GM12878 (cell line): ENCODE results near the gene CREB5. TPM values are rescaled to one million over a fixed set of nuclear protein-coding genes. Genes with fewer than 3 reads are reported as not detected.

Source experiments
- ATAC-seq: fragments of 200-7000 bp; cut with Tn5 transposase; 3 replicates; pipeline ENCODE4 v1.9.1; 2020; ENCODE audit warnings: mild to moderate bottlenecking, moderate library complexity
- BruUV-seq: library from RNA; stranded (reverse); fragments of 400-500 nt; replicated peaks from 2 replicates; lab custom pipeline; 2021; lab: Mats Ljungman, UMichigan
- CTCF ChIA-PET: fragments of 300-600 bp; sonication (Branson Sonifier 250); formaldehyde crosslinking; extraction: SDS; loops from one replicate; lab custom pipeline; 2021; ENCODE audit warnings: inconsistent platforms; lab: Yijun Ruan, JAX
- POLR2A ChIA-PET: fragments of 350-600 bp; formaldehyde crosslinking; extraction: SDS; loops from one replicate; lab custom pipeline; 2021; ENCODE audit warnings: inconsistent platforms; lab: Charles Lee
- RAD21 ChIA-PET: fragments of 300-600 bp; sonication (Branson Sonifier 250); formaldehyde crosslinking; loops from one replicate; lab custom pipeline; 2023; ENCODE audit warnings: antibody characterized with exemption; ENCODE audit not compliant: unreplicated experiment; lab: Charles Lee
- SMC1A ChIA-PET: fragments of 300-600 bp; sonication (Branson Sonifier 250); formaldehyde crosslinking; loops from one replicate; lab custom pipeline; 2023; ENCODE audit not compliant: unreplicated experiment, uncharacterized antibody; lab: Charles Lee
- DNase-seq: peaks from one replicate; pipeline ENCODE4 v3.0.0-alpha.2; 2011; ENCODE audit warnings: low read depth, low spot score
- FAIRE-seq: peaks from 3 replicates; lab custom pipeline; 2011; peaks lifted over from hg19 to GRCh38; lab: Jason Lieb, UNC
- H2AFZ ChIP-seq: 2 replicates; pipeline ENCODE4 v1.6.0; 2011; ENCODE audit warnings: low read depth, low read length, control low read depth; ENCODE audit not compliant: control insufficient read depth
- H3K27ac ChIP-seq: 2 replicates; pipeline ENCODE4 v1.5.1; 2011; ENCODE audit warnings: control low read depth; ENCODE audit not compliant: control insufficient read depth, insufficient read depth
- H3K27me3 ChIP-seq, 2 experiments: replicated peaks in 1 of 2; 2 replicates each; pipeline versions ENCODE4 v1.6.0 to v1.6.1; 2011; ENCODE audit warnings: low read length in 1 of 2; ENCODE audit not compliant: control insufficient read depth in 2 of 2, insufficient read depth in 2 of 2
- H3K36me3 ChIP-seq, 2 experiments: 2 replicates each; pipeline ENCODE4 v1.5.1; 2011; ENCODE audit warnings: low read length in 1 of 2; ENCODE audit not compliant: control insufficient read depth in 2 of 2, insufficient read depth in 2 of 2
- H3K4me1 ChIP-seq: 2 replicates; pipeline ENCODE4 v1.6.1; 2011; ENCODE audit warnings: mild to moderate bottlenecking, low read length, moderate library complexity, mixed read lengths; ENCODE audit not compliant: control insufficient read depth, insufficient read depth
- H3K4me2 ChIP-seq: 2 replicates; pipeline ENCODE4 v1.6.0; 2011; ENCODE audit warnings: control low read depth; ENCODE audit not compliant: control insufficient read depth, insufficient read depth
- H3K4me3 ChIP-seq: fragments of 200-600 bp; sonication (generic); 2 replicates; pipeline ENCODE4 v1.5.1; 2016
- H3K79me2 ChIP-seq: 2 replicates; pipeline ENCODE4 v1.6.0; 2011; ENCODE audit warnings: low read length; ENCODE audit not compliant: control insufficient read depth, insufficient read depth
- H3K9ac ChIP-seq: 2 replicates; pipeline ENCODE4 v1.8.0; 2011; ENCODE audit warnings: low read length, control low read depth, mixed read lengths; ENCODE audit not compliant: control insufficient read depth, insufficient read depth
- H3K9me3 ChIP-seq: replicated peaks from 3 replicates; pipeline ENCODE4 v1.5.1; 2011; ENCODE audit warnings: mild to moderate bottlenecking, low read length; ENCODE audit not compliant: control insufficient read depth, insufficient read depth
- H4K20me1 ChIP-seq: 2 replicates; pipeline ENCODE4 v1.6.0; 2011; ENCODE audit not compliant: control insufficient read depth, insufficient read depth
- ATF2 ChIP-seq: IDR thresholded peaks from 2 replicates; pipeline ENCODE4 v1.6.1; 2012; ENCODE audit warnings: low read length, inconsistent platforms
- EP300 ChIP-seq, 2 experiments: fragments of 150-350 bp in 1 of 2; IDR thresholded peaks; 2 replicates each; pipeline ENCODE4 v1.6.1; 2011 to 2012; ENCODE audit warnings: low read depth in 2 of 2, low read length in 2 of 2, borderline replicate concordance in 1 of 2, improper control_type of control experiment in 1 of 2, inconsistent platforms in 1 of 2; ENCODE audit not compliant: control insufficient read depth in 1 of 2
- NFXL1 ChIP-seq: fragments of 450-650 bp; IDR thresholded peaks from 2 replicates; pipeline ENCODE4 v1.6.1; 2017; ENCODE audit warnings: antibody characterized with exemption, mild to moderate bottlenecking, borderline replicate concordance
- PAX5 ChIP-seq: IDR thresholded peaks from 2 replicates; pipeline ENCODE4 v1.6.1; 2011; ENCODE audit warnings: low read depth, low read length, borderline replicate concordance
- PML ChIP-seq: IDR thresholded peaks from 2 replicates; pipeline ENCODE4 v1.6.1; 2012; ENCODE audit warnings: low read length, inconsistent platforms
- SMAD5 ChIP-seq: IDR thresholded peaks from 2 replicates; pipeline ENCODE4 v1.6.1; 2016; ENCODE audit warnings: antibody characterized with exemption, low read depth
- SUPT20H ChIP-seq: IDR thresholded peaks from 2 replicates; pipeline ENCODE4 v1.6.1; 2011; ENCODE audit warnings: low read depth, mild to moderate bottlenecking, low read length, moderate library complexity, borderline replicate concordance; ENCODE audit not compliant: control insufficient read depth
- WRNIP1 ChIP-seq: IDR thresholded peaks from 2 replicates; pipeline ENCODE4 v1.6.1; 2011; ENCODE audit warnings: low read depth, low read length, improper control_type of control experiment, borderline replicate concordance
- WGBS: methylation state at CpG from one replicate; pipeline ENCODE4 v1.1.6; 2016; ENCODE audit warnings: low lambda C conversion rate; ENCODE audit not compliant: insufficient replicate concordance, insufficient coverage; ENCODE audit errors: missing lambda C conversion rate; 5-methylcytosine and 5-hydroxymethylcytosine counted together
- in situ Hi-C: fragments of 300-500 bp; cut with MboI; formaldehyde crosslinking; loops from 9 replicates; pipeline ENCODE4 v1.14.3; 2018; ENCODE audit warnings: mixed read lengths
- intact Hi-C: fragments of 100-400 bp; cut with micrococcal nuclease; formaldehyde crosslinking; loops from one replicate; pipeline ENCODE4 v1.14.2; 2022; ENCODE audit not compliant: unreplicated experiment
- polyA plus RNA-seq, 11 experiments: library from polyadenylated mRNA; depleted of rRNA in 4 of 11; unstranded in 6 of 11; stranded (reverse) in 5 of 11; fragments of >200 nt; fragmentation: Nextera tagmentation in 4 of 11; fragmentation: Illumina TruSeq in 1 of 11; extraction: Ambion mirVana in 4 of 11; extraction: Trizol in 1 of 11; gene quantifications; 1 replicate in 1 of 11; 2 replicates in 10 of 11; pipeline versions ENCODE4 v1.2.1 to v1.2.3, GENCODE V29; 2011 to 2016; ENCODE audit warnings: inconsistent platforms in 2 of 11, missing spikeins in 2 of 11, low read depth in 1 of 11
- total RNA-seq, 4 experiments: library from RNA; depleted of rRNA in 3 of 4; stranded (reverse); fragments of >200 nt in 3 of 4; fragmentation: Illumina TruSeq in 1 of 4; extraction: Trizol in 1 of 4; gene quantifications; 2 replicates each; pipeline versions ENCODE4 v1.2.1 to v1.2.3, GENCODE V29; 2013 to 2021

Gene CREB5
- total and polyA plus RNA-seq, 10 of the 15 experiments (the other 5 are each of a cell fraction or from before 2014, with no cell fraction given) = 12.9 to 74.1 (median 53.0) TPM

DNA sequence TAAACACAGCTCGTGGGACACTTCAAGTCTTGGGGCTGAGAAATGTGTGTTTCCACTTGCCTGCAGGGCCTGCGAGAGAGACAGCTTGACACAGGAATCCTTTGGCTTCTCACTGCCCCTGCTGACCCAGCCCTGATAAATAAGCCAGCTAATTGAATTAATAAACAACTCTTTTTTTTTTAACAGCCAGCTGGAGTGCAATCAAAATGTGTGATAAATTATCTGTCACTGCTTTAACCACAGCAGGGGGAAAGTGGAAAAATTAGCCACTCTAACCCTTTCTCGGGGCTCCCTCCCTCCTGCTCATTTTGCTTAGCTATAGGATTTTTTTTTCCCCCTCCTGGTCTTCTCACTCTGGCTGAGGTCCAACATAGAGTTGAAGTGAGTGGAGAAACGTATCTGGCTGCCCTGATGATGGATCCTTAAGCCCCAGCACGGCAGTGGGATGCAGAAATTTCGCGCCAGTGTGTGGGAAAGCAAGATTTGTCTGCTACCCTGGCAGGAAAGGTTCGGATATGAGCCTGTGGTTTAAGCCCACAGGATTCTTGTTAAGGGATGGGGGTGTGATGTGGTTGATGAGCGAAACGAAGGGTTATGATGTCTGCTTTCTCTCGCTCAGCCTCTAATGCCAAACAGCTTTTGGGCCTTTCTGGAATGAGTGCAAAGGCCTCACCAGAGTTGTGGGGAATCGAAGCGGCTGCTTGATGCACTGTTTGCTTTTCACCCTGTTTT is 372.0 kb downstream of the CREB5 start:
- ChIA-PET CTCF (interaction anchor here (1.1 kb wide), 1 partner anchor 11 kb away, joined by 4 read pairs; no protein-coding TSS in a partner anchor), SMC1A (no interaction called here), POLR2A (no interaction called here), RAD21 (no interaction called here)
- H3K79me2 ChIP-seq = no peaks in the 10 kb centered on the region
- WGBS = 79% methylated on average over 13 of the region's 13 CpGs
- no peaks in the 10 kb centered on the region; a peak in 1 of 4 replicates for H3K36me3 ChIP-seq
- H3K27ac ChIP-seq = no peak overlapping the region
- H4K20me1 ChIP-seq = no peaks in the 10 kb centered on the region
- peaks cover 4% of the 10 kb centered on the region for H3K4me1 ChIP-seq
- H3K4me2 ChIP-seq = no peak overlapping the region
- intact Hi-C loops = no loop called here
- H2AFZ ChIP-seq = no peak overlapping the region
- FAIRE-seq (no peak), ATAC-seq (no peak), DNase-seq (no peak)
- H3K9me3 ChIP-seq = no peaks in the 10 kb centered on the region
- TF ChIP-seq NFXL1 (no peak), SUPT20H (no peak), SMAD5 (no peak), ATF2 (no peak), WRNIP1 (no peak), PML (no peak), PAX5 (no peak), EP300 (IDR thresholded peaks at IDR 0.05; ENCODE audit: borderline replicate concordance in 1 of 2, control insufficient read depth in 1 of 2, low read depth in 2 of 2, low read length in 2 of 2) (no peak)
- BruUV-seq = no TSS peak
- in situ Hi-C loops = no loop called here
- H3K9ac ChIP-seq = no peak overlapping the region
- H3K4me3 ChIP-seq = no peak overlapping the region
- no peaks in the 10 kb centered on the region for H3K27me3 ChIP-seq
